ENCODE data around the gene BMPR1B.

BMPR1B gene

DNA sequence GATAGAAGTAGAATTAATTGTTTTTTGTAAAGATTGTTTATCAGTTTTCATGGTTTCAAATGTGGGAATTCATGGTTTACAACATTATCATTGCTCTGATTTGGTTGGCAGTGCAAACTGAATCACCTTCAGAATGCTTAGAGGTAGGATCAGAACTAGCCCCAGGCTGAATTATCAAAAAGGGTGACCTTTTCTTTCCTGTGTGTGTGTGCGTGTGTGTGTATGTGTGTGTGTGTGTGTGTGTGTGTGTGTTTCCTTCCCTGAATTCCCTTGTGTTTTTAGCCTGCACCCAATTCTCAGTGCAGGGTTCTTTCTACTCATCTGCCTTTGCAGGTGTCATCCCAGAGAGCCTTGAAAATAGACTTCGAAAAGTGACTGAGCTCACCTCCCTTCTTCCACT is 125.0 kb downstream of the BMPR1B start:
- Histone ChIP-seq H3K27ac (replicated peaks) (no peak overlapping the region), H3K27me3 (ENCODE audit: insufficient read depth, poor library complexity, severe bottlenecking) (no peaks in the 10 kb centered on the region), H3K4me3 (replicated peaks; ENCODE audit: insufficient read depth, low read length) (no peak overlapping the region)
- DNase-seq (ENCODE audit: low read depth in 1 of 2, low spot score in 1 of 2), result no peak
- TF ChIP-seq, protein P1, sequence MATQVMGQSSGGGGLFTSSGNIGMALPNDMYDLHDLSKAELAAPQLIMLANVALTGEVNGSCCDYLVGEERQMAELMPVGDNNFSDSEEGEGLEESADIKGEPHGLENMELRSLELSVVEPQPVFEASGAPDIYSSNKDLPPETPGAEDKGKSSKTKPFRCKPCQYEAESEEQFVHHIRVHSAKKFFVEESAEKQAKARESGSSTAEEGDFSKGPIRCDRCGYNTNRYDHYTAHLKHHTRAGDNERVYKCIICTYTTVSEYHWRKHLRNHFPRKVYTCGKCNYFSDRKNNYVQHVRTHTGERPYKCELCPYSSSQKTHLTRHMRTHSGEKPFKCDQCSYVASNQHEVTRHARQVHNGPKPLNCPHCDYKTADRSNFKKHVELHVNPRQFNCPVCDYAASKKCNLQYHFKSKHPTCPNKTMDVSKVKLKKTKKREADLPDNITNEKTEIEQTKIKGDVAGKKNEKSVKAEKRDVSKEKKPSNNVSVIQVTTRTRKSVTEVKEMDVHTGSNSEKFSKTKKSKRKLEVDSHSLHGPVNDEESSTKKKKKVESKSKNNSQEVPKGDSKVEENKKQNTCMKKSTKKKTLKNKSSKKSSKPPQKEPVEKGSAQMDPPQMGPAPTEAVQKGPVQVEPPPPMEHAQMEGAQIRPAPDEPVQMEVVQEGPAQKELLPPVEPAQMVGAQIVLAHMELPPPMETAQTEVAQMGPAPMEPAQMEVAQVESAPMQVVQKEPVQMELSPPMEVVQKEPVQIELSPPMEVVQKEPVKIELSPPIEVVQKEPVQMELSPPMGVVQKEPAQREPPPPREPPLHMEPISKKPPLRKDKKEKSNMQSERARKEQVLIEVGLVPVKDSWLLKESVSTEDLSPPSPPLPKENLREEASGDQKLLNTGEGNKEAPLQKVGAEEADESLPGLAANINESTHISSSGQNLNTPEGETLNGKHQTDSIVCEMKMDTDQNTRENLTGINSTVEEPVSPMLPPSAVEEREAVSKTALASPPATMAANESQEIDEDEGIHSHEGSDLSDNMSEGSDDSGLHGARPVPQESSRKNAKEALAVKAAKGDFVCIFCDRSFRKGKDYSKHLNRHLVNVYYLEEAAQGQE (IDR thresholded peaks at IDR 0.05; ENCODE audit: insufficient replicate concordance, low read depth), result no peak
- TF ChIP-seq GABPA (IDR thresholded peaks at IDR 0.05; ENCODE audit: low read depth), result no peak
- TF ChIP-seq, protein P2, sequence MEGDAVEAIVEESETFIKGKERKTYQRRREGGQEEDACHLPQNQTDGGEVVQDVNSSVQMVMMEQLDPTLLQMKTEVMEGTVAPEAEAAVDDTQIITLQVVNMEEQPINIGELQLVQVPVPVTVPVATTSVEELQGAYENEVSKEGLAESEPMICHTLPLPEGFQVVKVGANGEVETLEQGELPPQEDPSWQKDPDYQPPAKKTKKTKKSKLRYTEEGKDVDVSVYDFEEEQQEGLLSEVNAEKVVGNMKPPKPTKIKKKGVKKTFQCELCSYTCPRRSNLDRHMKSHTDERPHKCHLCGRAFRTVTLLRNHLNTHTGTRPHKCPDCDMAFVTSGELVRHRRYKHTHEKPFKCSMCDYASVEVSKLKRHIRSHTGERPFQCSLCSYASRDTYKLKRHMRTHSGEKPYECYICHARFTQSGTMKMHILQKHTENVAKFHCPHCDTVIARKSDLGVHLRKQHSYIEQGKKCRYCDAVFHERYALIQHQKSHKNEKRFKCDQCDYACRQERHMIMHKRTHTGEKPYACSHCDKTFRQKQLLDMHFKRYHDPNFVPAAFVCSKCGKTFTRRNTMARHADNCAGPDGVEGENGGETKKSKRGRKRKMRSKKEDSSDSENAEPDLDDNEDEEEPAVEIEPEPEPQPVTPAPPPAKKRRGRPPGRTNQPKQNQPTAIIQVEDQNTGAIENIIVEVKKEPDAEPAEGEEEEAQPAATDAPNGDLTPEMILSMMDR (IDR thresholded peaks at IDR 0.05; ENCODE audit: insufficient read depth, low read length), result no peak
- no peak for TF ChIP-seq POLR2AphosphoS5 (IDR thresholded peaks at IDR 0.05; ENCODE audit: low read depth)
- TF ChIP-seq SPI1 (IDR thresholded peaks at IDR 0.05; ENCODE audit: borderline replicate concordance, low read depth), result no peak

DNA sequence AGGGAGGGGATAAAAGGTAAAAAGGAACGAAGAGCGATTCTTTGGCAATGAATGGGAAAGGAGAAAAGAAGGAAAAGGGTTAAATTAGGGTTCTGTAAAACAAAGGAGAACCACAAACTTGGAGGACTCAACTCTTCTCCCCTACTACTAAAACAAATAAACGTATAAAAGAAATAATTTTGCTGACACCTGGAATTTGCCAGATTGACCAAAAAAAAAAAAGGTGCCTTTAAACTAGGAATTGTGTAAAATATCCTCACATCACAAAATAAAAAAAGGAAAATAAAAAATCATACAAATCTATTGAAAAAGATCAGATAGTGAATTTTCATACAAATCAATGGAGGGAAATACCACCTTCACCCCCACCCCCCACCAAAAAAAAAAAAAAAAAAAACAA is 129.3 kb downstream of the BMPR1B start:
- TF ChIP-seq, protein P1 (IDR thresholded peaks at IDR 0.05; ENCODE audit: insufficient replicate concordance, low read depth), result no peak
- TF ChIP-seq SPI1 (IDR thresholded peaks at IDR 0.05; ENCODE audit: borderline replicate concordance, low read depth), result no peak
- TF ChIP-seq GABPA (IDR thresholded peaks at IDR 0.05; ENCODE audit: low read depth), result no peak
- no peak for TF ChIP-seq POLR2AphosphoS5 (IDR thresholded peaks at IDR 0.05; ENCODE audit: low read depth)
- TF ChIP-seq, protein P2 (IDR thresholded peaks at IDR 0.05; ENCODE audit: insufficient read depth, low read length), result no peak
- H3K27me3 ChIP-seq (ENCODE audit: insufficient read depth, poor library complexity, severe bottlenecking), result no peaks in the 10 kb centered on the region
- no peak overlapping the region for H3K27ac ChIP-seq (replicated peaks)
- no peak for DNase-seq (ENCODE audit: low read depth in 1 of 2, low spot score in 1 of 2)
- no peak overlapping the region for H3K4me3 ChIP-seq (replicated peaks; ENCODE audit: insufficient read depth, low read length)

DNA sequence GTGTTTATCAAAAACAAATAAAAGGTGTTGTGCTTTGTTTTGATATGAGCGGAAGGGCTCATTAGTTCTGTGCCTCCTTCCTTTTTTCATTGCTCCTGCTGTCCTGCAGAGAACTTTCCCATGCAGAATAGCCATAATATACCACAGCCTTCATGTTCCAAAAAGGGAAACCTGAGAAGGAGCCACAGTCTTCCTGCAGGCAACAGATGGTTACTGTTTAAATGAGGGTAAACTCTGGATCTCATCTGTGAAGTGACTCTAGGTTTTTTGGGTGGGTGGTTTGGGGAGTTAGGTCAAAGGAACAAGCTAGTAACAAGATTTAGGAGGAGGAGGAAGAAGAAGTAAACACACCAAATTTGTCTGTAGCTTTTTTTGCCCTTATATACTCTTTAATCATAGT is 131.8 kb downstream of the BMPR1B start:
- Histone ChIP-seq H3K27ac (replicated peaks) (no peak overlapping the region), H3K4me3 (replicated peaks; ENCODE audit: insufficient read depth, low read length) (no peak overlapping the region), H3K27me3 (ENCODE audit: insufficient read depth, poor library complexity, severe bottlenecking) (no peaks in the 10 kb centered on the region)
- DNase-seq (ENCODE audit: low read depth in 1 of 2, low spot score in 1 of 2), result no peak
- TF ChIP-seq GABPA (IDR thresholded peaks at IDR 0.05; ENCODE audit: low read depth) (no peak), SPI1 (IDR thresholded peaks at IDR 0.05; ENCODE audit: borderline replicate concordance, low read depth) (no peak)
- TF ChIP-seq, protein P1 (IDR thresholded peaks at IDR 0.05; ENCODE audit: insufficient replicate concordance, low read depth), result no peak
- TF ChIP-seq, protein P2 (IDR thresholded peaks at IDR 0.05; ENCODE audit: insufficient read depth, low read length), result no peak

Measured in HL-60 (cell line).